Heart right ventricle (tissue), 16 donors: ENCODE measurements around the gene MYO9A. TPM values are rescaled to one million over a fixed set of nuclear protein-coding genes. Genes with fewer than 3 reads are reported as not detected.

ENCODE experiments used
- ATAC-seq, 8 donors: fragments of 200-7000 bp; cut with Tn5 transposase; one replicate each; pipeline ENCODE4 v1.9.1; 2020; ENCODE audit warnings: mild to moderate bottlenecking in 8 of 8, moderate library complexity in 8 of 8, moderate number of reproducible peaks in 1 of 8
- DNase-seq, 2 donors: peaks; one replicate each; pipeline ENCODE4 v3.0.0-alpha.2; 2020
- H3K27ac ChIP-seq, 10 donors: fragments of 200-600 bp; sonication (generic) in 2 of 10; one replicate each; pipeline versions ENCODE4 v1.5.0 to v1.8.0; 2020 to 2022; ENCODE audit warnings: mild to moderate bottlenecking in 3 of 10
- H3K27me3 ChIP-seq, 7 donors: fragments of 200-600 bp; one replicate each; pipeline ENCODE4 v1.8.0; 2021 to 2022; ENCODE audit warnings: mild to moderate bottlenecking in 2 of 7
- H3K36me3 ChIP-seq, 9 donors: fragments of 200-600 bp; sonication (generic) in 1 of 9; one replicate each; pipeline versions ENCODE4 v1.5.0 to v1.8.0; 2020 to 2022; ENCODE audit warnings: mild to moderate bottlenecking in 2 of 9
- H3K4me1 ChIP-seq, 9 donors: fragments of 200-600 bp; sonication (generic) in 1 of 9; one replicate each; pipeline versions ENCODE4 v1.5.0 to v1.8.0; 2020 to 2022; ENCODE audit warnings: mild to moderate bottlenecking in 4 of 9
- H3K4me3 ChIP-seq, 10 donors: fragments of 200-600 bp; sonication (generic) in 2 of 10; one replicate each; pipeline versions ENCODE4 v1.5.0 to v1.8.0; 2020 to 2022; ENCODE audit warnings: mild to moderate bottlenecking in 7 of 10, moderate library complexity in 2 of 10
- H3K9me3 ChIP-seq, 11 donors: fragments of 200-600 bp in 10 of 11; sonication (generic) in 2 of 11; one replicate each; pipeline versions ENCODE4 v1.5.0 to v1.8.0; 2013 to 2022; ENCODE audit warnings: mild to moderate bottlenecking in 2 of 11, control low read depth in 1 of 11, moderate library complexity in 1 of 11
- CTCF ChIP-seq, 9 donors: fragments of 200-600 bp; sonication (generic) in 2 of 9; IDR thresholded peaks; one replicate each; pipeline versions ENCODE4 v1.5.0 to v1.8.0; 2021 to 2022; ENCODE audit warnings: antibody characterized with exemption in 9 of 9, mild to moderate bottlenecking in 5 of 9, moderate library complexity in 1 of 9
- WGBS, 2 donors: extraction: QIAGEN DNeasy Blood & Tissue Kit; methylation state at CpG; one replicate each; pipeline ENCODE4 v1.1.7; 2013; ENCODE audit warnings: inconsistent platforms in 1 of 2; 5-methylcytosine and 5-hydroxymethylcytosine counted together
- intact Hi-C, 10 donors: fragments of 100-400 bp; cut with DNase I; formaldehyde crosslinking; loops; one replicate each; pipeline versions ENCODE4 v1.11.1 to v1.14.2; 2022
- polyA plus RNA-seq, 2 donors: library from polyadenylated mRNA; stranded (reverse); fragments of 200-250 nt; gene quantifications; one replicate each; pipeline ENCODE4 v1.2.3, GENCODE V29; 2013
- total RNA-seq, 10 donors: library from RNA; stranded (reverse); fragmentation: NEBNext Ultra II Directional in 3 of 10; extraction: Animal tissue kit (Norgen Biotek cat#: 25700) in 3 of 10; gene quantifications; one replicate each; pipeline versions ENCODE4 v1.2.1 to v1.2.4, GENCODE V29; 2021 to 2023
- donor health status: Arrhythmogenic right ventricular cardiomyopathy.
- donor health status: ischemic (EF 13 %, LVEDD 7.1; RV severe dilation, severe dysfunction).
- donor health status: healthy with polysubstance abuse.
- donor health status: DM: no; HTN: yes; CAD: no.
- donor health status: DM: no; HTN: no; CAD: no.
- donor health status: ischemic (EF 25% LVEDD 6.9; RV normal size, moderate dysfunction).
- donor health status: ischemic (EF 25% LVEDD 5.7; RV mildly dilated, moderate dysfunction).
- donor health status: healthy.
- donor health status: DM: yes; HTN: yes; CAD: no.
- donor health status: Ischemic cardiomyopathy.
- donor health status: ischemic (EF 35%, LVEDD 5.7; RV mildly dilated, moderate dysfunction).
- donor health status: nonischemic (EF 11% LVEDD 7.7; RV severe dilation, severe dysfunction).
- donor health status: DM: yes; HTN: yes; CAD: no.
- donor health status: PGD.
- donor health status: ischemic (EF 29% LVEDD 5.4; RV normal size, mild dysfunction).
- donor health status: nonischemic (EF 23%, LVEDD 6.1; RV moderate dilation, normal function).

The MYO9A gene
- total and polyA plus RNA-seq, 12 donors: 3.7 to 36.9 (median 28.7) TPM

GRCh38 chr15:72050700-72051099, 67.2 kb downstream of the MYO9A start:
- DNase-seq (no peak), ATAC-seq (no peak)
- peaks cover 0 to 16% (median 4%) of the 10 kb centered on the region in 9 donors for H3K4me1 ChIP-seq

GRCh38 chr15:72047020-72047419, 70.9 kb downstream of the MYO9A start:
- intact Hi-C loops: loop anchor here in 1 of 10 donors (10.0 kb wide), 1 partner anchor 68 kb away; the partner anchor contains the start of genes MYO9A and SENP8
- Histone ChIP-seq H3K4me1 (peaks cover 0 to 16% (median 4%) of the 10 kb centered on the region in 9 donors), H3K4me3 (no peak overlapping the region), H3K36me3 (peaks cover 0 to 32% (median 0%) of the 10 kb centered on the region in 9 donors), H3K27me3 (no peaks in the 10 kb centered on the region), H3K27ac (no peak overlapping the region), H3K9me3 (no peaks in the 10 kb centered on the region)
- ATAC-seq: no peak
- no peak for DNase-seq
- TF ChIP-seq CTCF (IDR thresholded peaks at IDR 0.05): no peak

More at GRCh38 chr15:72050700-72051099, 67.2 kb downstream of the MYO9A start:
- 97 to 100% methylated on average over 1 of the region's 1 CpG for WGBS, 2 donors
- Histone ChIP-seq H3K27me3 (no peaks in the 10 kb centered on the region), H3K36me3 (peaks cover 0 to 8% (median 0%) of the 10 kb centered on the region in 9 donors), H3K9me3 (no peaks in the 10 kb centered on the region), H3K27ac (no peak overlapping the region), H3K4me3 (no peak overlapping the region)
- intact Hi-C loops: no loop called here
- no peak for TF ChIP-seq CTCF (IDR thresholded peaks at IDR 0.05)

- Histone ChIP-seq H3K36me3 (peaks cover 0 to 47% (median 0%) of the 10 kb centered on the region in 9 donors), H3K27ac (no peak overlapping the region), H3K9me3 (no peaks in the 10 kb centered on the region), H3K4me1 (peaks cover 0 to 16% (median 4%) of the 10 kb centered on the region in 9 donors), H3K27me3 (no peaks in the 10 kb centered on the region), H3K4me3 (no peak overlapping the region)
- ATAC-seq (no peak), DNase-seq (no peak)
- intact Hi-C loops: loop anchor here in 1 of 10 donors (10.0 kb wide), 1 partner anchor 70 kb away; the partner anchor contains the start of genes MYO9A and SENP8
- WGBS, 2 donors: 88 to 93% methylated on average over 3 of the region's 3 CpGs
- no peak for TF ChIP-seq CTCF (IDR thresholded peaks at IDR 0.05)
Observed at GRCh38 chr15:72044956-72045355, 73.0 kb downstream of the MYO9A start.

GRCh38 chr15:72042865-72043264, 75.1 kb downstream of the MYO9A start:
- Histone ChIP-seq H3K4me3 (no peak overlapping the region), H3K27ac (no peak overlapping the region), H3K9me3 (no peaks in the 10 kb centered on the region), H3K27me3 (no peaks in the 10 kb centered on the region), H3K36me3 (peaks cover 0 to 52% (median 0%) of the 10 kb centered on the region in 9 donors), H3K4me1 (peaks cover 0 to 9% (median 0%) of the 10 kb centered on the region in 9 donors)
- no peak for TF ChIP-seq CTCF (IDR thresholded peaks at IDR 0.05)
- DNase-seq: no peak
- WGBS, 2 donors: 89 to 90% methylated on average over 7 of the region's 7 CpGs
- intact Hi-C loops: loop anchor here in 1 of 10 donors (10.0 kb wide), 1 partner anchor 72 kb away; the partner anchor contains the start of genes MYO9A and SENP8
- no peak for ATAC-seq
